NOMO-1 treated with DMSO at 0.1 percent for 48 hours (cell line): ENCODE results near the gene KIR3DL3.
"Not testable (repeated sequence)": the region's sequence is repeated elsewhere in the genome, so short reads cannot be mapped to it uniquely, and the experiment has no call there.

Source experiments
- DNase-seq: peaks from one replicate; lab custom pipeline; 2025; ENCODE audit not compliant: unreplicated experiment; lab: John Stamatoyannopoulos, UW

KIR3DL3 gene

DNA sequence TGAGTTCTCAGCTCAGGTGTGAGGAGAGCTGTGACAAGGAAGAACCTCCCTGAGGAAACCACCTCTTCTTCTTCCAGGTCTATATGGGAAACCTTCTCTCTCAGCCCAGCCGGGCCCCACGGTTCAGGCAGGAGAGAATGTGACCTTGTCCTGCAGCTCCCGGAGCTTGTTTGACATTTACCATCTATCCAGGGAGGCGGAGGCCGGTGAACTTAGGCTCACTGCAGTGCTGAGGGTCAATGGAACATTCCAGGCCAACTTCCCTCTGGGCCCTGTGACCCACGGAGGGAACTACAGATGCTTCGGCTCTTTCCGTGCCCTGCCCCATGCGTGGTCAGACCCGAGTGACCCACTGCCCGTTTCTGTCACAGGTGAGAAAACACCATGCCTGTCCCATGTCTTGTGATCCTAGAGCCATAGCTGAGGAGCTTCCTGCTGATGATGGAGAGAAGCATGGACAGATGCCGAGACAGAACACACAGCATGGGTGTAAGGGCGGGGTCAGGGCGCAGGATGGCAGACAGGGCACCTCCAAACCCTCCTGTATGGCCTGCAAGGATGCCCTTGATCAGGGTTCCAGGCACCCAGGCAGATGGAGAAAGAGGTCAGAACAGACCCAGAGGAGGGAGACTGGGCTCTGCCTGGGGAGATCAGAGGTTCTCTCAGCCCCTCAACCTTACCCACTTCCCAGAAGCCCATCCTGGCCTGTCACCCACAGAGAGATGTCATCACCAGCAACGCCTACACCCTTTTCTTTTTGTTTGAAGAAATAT is 5.4 kb downstream of the KIR3DL3 start:
- no peak for DNase-seq

DNA sequence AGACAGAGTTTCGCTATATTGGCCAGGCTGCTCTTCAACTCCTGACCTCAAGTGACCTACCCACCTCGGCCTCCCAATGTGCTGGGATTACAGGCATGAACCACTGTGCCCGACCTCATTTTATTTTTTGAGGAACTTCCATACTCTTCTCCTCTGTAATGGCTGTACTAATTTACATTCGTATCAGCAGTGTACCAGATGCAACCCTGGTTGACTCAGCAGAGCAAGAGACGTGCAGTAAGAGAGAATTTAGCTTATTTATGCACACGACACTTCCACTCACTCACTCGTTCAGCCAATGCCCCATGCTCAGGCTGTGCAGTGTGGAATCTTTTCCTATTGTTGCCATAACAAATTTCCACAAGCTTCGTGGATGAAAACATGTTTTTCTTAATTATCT is 6.9 kb downstream of the KIR3DL3 start:
- DNase-seq = peak; percentile 17

- not testable (repeated sequence) for DNase-seq
Observed at GRCh38 chr19:54738306-54738705, 14.1 kb downstream of the KIR3DL3 start, which contains the start of gene KIR2DL3. Gene KIR2DL3 (plus strand): TSS chr19:54738513. CDS start chr19:54738546, 33 bp downstream.

GRCh38 chr19:54738715-54739114 is 14.5 kb downstream of the KIR3DL3 start:
- no peak for DNase-seq

DNA sequence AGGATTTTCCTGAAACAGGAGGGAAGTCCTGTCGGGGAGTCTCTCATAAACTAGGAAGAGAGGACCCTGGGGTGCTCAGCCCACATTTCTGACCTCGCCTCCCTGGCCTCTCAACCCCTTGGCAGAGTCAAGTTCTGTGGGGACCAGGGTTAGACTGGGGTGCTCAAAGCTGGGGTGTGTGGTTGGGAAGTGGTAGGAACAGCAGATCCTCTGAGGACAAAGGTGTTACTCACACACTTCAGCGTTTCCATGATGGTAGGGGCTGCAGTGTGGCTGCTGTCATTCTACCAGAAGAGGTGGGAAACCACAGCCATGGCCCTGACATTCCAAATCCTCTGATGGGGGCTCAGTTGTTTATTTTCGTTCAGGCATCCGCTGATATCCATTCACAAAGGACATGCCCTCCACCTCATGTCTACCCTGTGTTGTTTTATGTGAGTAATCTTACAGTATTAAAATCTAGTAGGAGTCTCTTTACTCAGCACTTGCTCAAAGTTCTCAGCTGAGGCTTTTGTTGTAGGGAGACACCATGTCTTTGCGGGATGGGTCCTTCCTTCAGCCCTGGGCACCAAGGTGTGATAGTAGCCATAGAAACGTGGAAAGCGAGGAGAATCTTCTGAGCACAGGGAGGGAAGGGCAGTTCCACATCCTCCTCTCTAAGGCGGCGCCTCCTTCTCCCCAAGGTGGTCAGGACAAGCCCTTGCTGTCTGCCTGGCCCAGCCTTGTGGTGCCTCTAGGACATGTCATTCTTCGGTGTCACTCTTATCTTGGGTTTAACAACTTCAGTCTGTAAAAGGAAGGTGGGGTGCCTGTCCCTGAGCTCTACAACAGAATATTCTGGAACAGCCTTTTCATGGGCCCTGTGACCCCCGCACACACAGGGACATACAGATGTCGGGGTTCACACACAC is 15.6 kb downstream of the KIR3DL3 start:
- DNase-seq = no peak

DNA sequence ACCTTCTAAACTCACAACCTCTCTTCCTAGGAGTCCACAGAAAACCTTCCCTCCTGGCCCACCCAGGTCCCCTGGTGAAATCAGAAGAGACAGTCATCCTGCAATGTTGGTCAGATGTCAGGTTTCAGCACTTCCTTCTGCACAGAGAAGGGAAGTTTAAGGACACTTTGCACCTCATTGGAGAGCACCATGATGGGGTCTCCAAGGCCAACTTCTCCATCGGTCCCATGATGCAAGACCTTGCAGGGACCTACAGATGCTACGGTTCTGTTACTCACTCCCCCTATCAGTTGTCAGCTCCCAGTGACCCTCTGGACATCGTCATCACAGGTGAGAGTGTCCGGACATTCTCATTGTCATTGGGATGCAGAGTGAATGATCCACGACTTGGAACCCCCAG is 17.7 kb downstream of the KIR3DL3 start:
- DNase-seq = not testable (repeated sequence)

DNA sequence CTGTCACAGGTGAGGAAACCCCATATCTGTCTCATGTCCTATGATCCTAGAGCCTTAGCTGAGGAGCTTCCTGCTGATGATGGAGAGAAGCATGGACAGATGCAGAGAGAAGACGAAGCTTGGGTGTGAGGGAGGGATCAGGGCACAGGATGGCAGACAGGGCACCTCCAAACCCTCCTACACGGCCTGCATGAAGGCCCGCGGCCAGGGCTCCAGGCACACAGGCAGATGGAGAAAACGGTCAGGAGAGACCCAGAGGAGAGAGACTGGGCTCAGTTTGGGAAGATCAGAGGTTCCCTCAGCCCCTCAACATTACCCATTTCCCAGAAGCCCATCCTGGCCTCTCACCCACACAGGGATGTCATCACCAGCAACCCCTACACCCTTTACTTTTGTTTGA is 19.8 kb downstream of the KIR3DL3 start:
- not testable (repeated sequence) for DNase-seq

GRCh38 chr19:54747614-54748322 is 23.5 kb downstream of the KIR3DL3 start:
- DNase-seq = peak; percentile 91

DNA sequence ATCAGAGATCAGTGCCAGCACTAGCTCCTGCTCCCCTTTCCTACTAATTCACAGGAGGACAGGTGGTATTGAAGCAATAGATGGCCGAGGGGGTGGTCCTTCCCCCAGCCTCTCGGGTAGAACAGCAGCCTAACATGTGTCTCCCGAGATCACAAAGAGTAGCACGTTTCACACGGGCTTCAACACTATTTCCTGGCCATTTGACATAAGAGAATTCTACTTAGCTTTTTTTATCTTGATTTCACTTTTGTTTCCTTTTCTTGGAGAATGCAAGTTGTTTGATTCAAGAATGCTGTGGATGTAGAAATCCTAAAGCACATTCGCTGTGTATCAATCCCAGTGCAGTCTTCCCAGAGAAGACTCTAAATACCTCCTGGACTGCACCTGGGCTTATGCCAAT is 26.0 kb downstream of the KIR3DL3 start:
- peak; percentile 4 for DNase-seq

GRCh38 chr19:54756204-54757110 is 32.2 kb downstream of the KIR3DL3 start:
- not testable (repeated sequence) for DNase-seq

DNA sequence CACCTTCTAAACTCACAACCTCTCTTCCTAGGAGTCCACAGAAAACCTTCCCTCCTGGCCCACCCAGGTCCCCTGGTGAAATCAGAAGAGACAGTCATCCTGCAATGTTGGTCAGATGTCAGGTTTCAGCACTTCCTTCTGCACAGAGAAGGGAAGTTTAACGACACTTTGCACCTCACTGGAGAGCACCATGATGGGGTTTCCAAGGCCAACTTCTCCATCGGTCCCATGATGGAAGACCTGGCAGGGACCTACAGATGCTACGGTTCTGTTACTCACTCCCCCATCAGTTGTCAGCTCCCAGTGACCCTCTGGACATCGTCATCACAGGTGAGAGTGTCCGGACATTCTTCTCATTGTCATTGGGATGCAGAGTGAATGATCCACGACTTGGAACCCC is 34.3 kb downstream of the KIR3DL3 start:
- DNase-seq = peak; percentile 4

GRCh38 chr19:54764219-54764618 is 40.0 kb downstream of the KIR3DL3 start:
- peak; percentile 91 for DNase-seq

- not testable (repeated sequence) for DNase-seq
Observed at GRCh38 chr19:54766464-54766863, 42.2 kb downstream of the KIR3DL3 start.

GRCh38 chr19:54769646-54770045 is 45.4 kb downstream of the KIR3DL3 start, which contains the start of gene KIR2DL1:
Gene KIR2DL1 (plus strand): TSS chr19:54769793. CDS start chr19:54769851, 58 bp downstream.
- not testable (repeated sequence) for DNase-seq

- DNase-seq = not testable (repeated sequence)
Observed at GRCh38 chr19:54770511-54770910, 46.3 kb downstream of the KIR3DL3 start.

- DNase-seq = not testable (repeated sequence)
Observed at GRCh38 chr19:54771018-54771960, 47.0 kb downstream of the KIR3DL3 start.

DNA sequence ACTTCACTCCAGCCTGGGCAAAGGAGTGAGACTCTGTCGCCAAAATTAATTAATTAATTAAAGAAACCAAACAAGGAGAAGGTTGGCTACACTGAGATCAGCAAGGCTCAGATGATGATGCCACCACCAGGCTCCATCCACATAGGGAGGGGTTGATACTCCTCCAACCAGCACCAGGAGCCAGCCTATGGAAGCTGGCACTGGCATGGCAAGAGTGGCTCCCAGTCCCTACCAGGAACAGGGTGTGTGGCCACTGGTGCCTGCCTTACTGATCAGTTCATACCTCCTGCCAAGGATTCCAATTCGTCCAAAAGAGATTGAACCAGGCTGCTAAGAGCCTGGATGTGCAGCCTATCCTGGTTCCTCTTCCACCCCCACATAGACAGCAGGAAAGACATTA is 48.4 kb downstream of the KIR3DL3 start:
- DNase-seq = not testable (repeated sequence)

DNA sequence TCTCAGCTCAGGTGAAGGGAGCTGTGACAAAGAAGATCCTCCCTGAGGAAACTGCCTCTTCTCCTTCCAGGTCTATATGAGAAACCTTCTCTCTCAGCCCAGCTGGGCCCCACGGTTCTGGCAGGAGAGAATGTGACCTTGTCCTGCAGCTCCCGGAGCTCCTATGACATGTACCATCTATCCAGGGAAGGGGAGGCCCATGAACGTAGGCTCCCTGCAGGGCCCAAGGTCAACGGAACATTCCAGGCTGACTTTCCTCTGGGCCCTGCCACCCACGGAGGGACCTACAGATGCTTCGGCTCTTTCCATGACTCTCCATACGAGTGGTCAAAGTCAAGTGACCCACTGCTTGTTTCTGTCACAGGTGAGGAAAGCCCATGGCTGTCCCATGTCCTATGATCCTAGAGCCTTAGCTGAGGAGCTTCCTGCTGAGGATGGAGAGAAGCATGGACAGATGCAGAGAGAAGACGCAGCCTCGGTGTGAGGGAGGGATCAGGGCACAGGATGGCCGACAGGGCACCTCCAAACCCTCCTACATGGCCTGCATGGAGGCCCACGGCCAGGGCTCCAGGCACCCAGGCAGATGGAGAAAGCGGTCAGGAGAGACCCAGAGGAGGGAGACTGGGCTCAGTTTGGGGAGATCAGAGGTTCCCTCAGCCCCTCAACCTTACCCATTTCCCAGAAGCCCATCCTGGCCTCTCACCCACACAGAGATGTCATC is 51.0 kb downstream of the KIR3DL3 start:
- DNase-seq = not testable (repeated sequence)
